ENCODE results near the gene PSEN1. TPM values are rescaled to one million over a fixed set of nuclear protein-coding genes. Genes with fewer than 3 reads are reported as not detected.
A peak's percentile ranks its signal among the peaks of the same experiment; 100 is the strongest.

PSEN1 gene
- total and polyA plus RNA-seq, 2 of the 8 experiments (the other 6 are each of a cell fraction or from before 2014, with no cell fraction given): 10.1 to 38.7 TPM

DNA sequence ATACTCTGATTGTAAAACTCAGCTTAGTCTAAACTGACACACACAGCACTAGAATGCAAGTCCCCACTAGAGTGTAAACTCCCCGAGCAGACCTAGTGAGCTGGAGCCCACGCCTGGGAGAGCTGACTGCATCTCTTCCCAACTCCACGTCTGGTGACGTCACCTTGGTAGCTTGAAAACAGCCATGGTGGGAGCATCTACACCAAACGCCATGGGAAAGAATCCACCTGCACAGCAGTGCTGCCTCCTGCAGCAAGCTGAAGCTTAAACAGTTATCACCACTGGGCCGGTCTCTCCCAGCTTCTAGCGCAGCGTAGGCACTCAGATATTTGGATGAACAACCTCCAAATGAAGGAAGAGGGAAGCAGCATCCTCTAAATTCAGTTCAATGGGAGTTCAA, 96.7 kb downstream of the PSEN1 start:
- Histone ChIP-seq H2BK5ac (ENCODE audit: low read depth, low read length) (no peak overlapping the region), H2BK120ac (replicated peaks; ENCODE audit: low read depth, low read length) (no peak overlapping the region), H2BK20ac (ENCODE audit: low read length) (no peak overlapping the region), H3K79me1 (ENCODE audit: low read depth, low read length) (no peaks in the 10 kb centered on the region), H2AFZ (ENCODE audit: low read length) (no peak overlapping the region), H3K4ac (replicated peaks; ENCODE audit: insufficient read length, low read depth, low read length) (no peak overlapping the region), H3K23ac (ENCODE audit: insufficient read length) (no peak overlapping the region), H2BK12ac (ENCODE audit: low read depth, low read length) (no peak overlapping the region), H4K91ac (replicated peaks; ENCODE audit: insufficient read length, low read length) (no peak overlapping the region), H2BK15ac (ENCODE audit: low read length) (no peak overlapping the region), H3K56ac (replicated peaks; ENCODE audit: insufficient read length, low read depth, low read length) (no peak overlapping the region), H3K18ac (ENCODE audit: extremely low read depth, low read length) (no peak overlapping the region), H3K4me2 (ENCODE audit: insufficient read depth in 1 of 2, low read depth in 2 of 2, low read length in 2 of 2) (no peak overlapping the region), H4K20me1 (replicated peaks in 1 of 2; ENCODE audit: control insufficient read depth in 1 of 2, insufficient read depth in 2 of 2, low read length in 2 of 2) (no peaks in the 10 kb centered on the region), H3K27me3 (replicated peaks in 1 of 4; ENCODE audit: control insufficient read depth in 3 of 4, extremely low read depth in 1 of 4, insufficient read depth in 3 of 4, low read length in 3 of 4) (peaks cover 0 to 7% (median 5%) of the 10 kb centered on the region in 4 experiments; a peak in 5 of 7 replicates), H3K79me2 (ENCODE audit: control insufficient read depth in 1 of 2, insufficient read depth in 2 of 2, low read length in 2 of 2) (no peaks in the 10 kb centered on the region), H3K9ac (replicated peaks in 1 of 4; ENCODE audit: extremely low read depth in 1 of 4, low read depth in 3 of 4, low read length in 3 of 4) (no peak overlapping the region), H3K4me1 (replicated peaks in 1 of 4; ENCODE audit: control insufficient read depth in 3 of 4, insufficient read depth in 4 of 4, low read length in 3 of 4) (peaks cover 6 to 49% (median 26%) of the 10 kb centered on the region in 4 experiments), H2AK5ac (ENCODE audit: low read depth, low read length) (no peak overlapping the region), H4K5ac (ENCODE audit: insufficient read length, low read depth, low read length) (no peak overlapping the region), H4K8ac (ENCODE audit: extremely low read depth, insufficient read depth, low read length) (no peak overlapping the region), H3K27ac (ENCODE audit: low read depth, low read length) (no peak overlapping the region), H3K36me3 (ENCODE audit: control insufficient read depth in 2 of 4, insufficient read depth in 4 of 4, low read length in 3 of 4) (no peaks in the 10 kb centered on the region; a peak in 2 of 8 replicates), H3K4me3 (ENCODE audit: extremely low read depth in 1 of 4, insufficient read depth in 2 of 4, low read depth in 3 of 4, low read length in 4 of 4) (no peak overlapping the region), H3K14ac (ENCODE audit: insufficient read length) (no peak overlapping the region), H3K9me3 (ENCODE audit: insufficient read depth in 2 of 2, low read depth in 1 of 2, low read length in 1 of 2) (no peaks in the 10 kb centered on the region), H3K23me2 (ENCODE audit: low read depth, low read length) (peaks cover 14% of the 10 kb centered on the region)
- 89% methylated on average over 8 of the region's 8 CpGs; no CpG with 5 or more reads in 1 of the 2 experiments for WGBS, 2 experiments (ENCODE audit: extremely low coverage in 1 of 2, insufficient coverage in 1 of 2, insufficient read length in 1 of 2, insufficient replicate concordance in 2 of 2, low coverage in 1 of 2, low lambda C conversion rate in 2 of 2, missing lambda C conversion rate in 1 of 2)
- DNase-seq (ENCODE audit: low read depth in 1 of 2, low spot score in 2 of 2): no peak
- TF ChIP-seq JUN (IDR thresholded peaks at IDR 0.05; ENCODE audit: low read depth, low read length) (no peak), RAD21 (IDR thresholded peaks at IDR 0.05 in 1 of 2, conservative IDR thresholded peaks at IDR 0.05 in 1 of 2; ENCODE audit: low read depth in 2 of 2, low read length in 2 of 2) (peak in 1 of 2 experiments; percentile 25; a peak in 1 of 4 replicates)
- POLR2A ChIA-PET (ENCODE audit: partially characterized antibody): interaction anchor here (0.6 to 1.7 kb wide), 6 partner anchors 8 to 313 kb away, joined by 3 to 6 read pairs (median 3); partner anchors contain the start of gene RBM25
- FAIRE-seq: no peak
- CTCF ChIA-PET (ENCODE audit: partially characterized antibody): interaction anchor here (0.8 to 5.6 kb wide), 28 partner anchors 9 to 285 kb away, joined by 3 to 50 read pairs (median 5); no protein-coding TSS in a partner anchor

Data from H1 (cell line).